DOHH2 (cell line): ENCODE data around the gene CALHM2.

Experiments
- H3F3A ChIP-seq: fragments of 200-600 bp; sonication (generic), shearing (Covaris generic); 2 replicates; pipeline ENCODE4 v1.6.0; 2016; ENCODE audit warnings: antibody characterized with exemption, mild to moderate bottlenecking; ENCODE audit not compliant: control insufficient read depth, insufficient read depth
- H3K27ac ChIP-seq: fragments of 200-600 bp; sonication (generic); 2 replicates; pipeline ENCODE4 v1.5.1; 2014; ENCODE audit warnings: low read depth, mild to moderate bottlenecking, low read length, moderate library complexity
- H3K27me3 ChIP-seq: fragments of 200-600 bp; sonication (generic); 2 replicates; pipeline ENCODE4 v1.6.1; 2014; ENCODE audit warnings: mild to moderate bottlenecking, low read length, mixed read lengths; ENCODE audit not compliant: control insufficient read depth
- H3K36me3 ChIP-seq: fragments of 200-600 bp; sonication (generic); 2 replicates; pipeline ENCODE4 v1.6.1; 2014; ENCODE audit warnings: mild to moderate bottlenecking, low read length, moderate library complexity, mixed read lengths; ENCODE audit not compliant: control insufficient read depth
- H3K4me1 ChIP-seq: fragments of 200-600 bp; sonication (generic); 2 replicates; pipeline ENCODE4 v1.6.1; 2014; ENCODE audit warnings: mild to moderate bottlenecking, low read length, mixed read lengths; ENCODE audit not compliant: control insufficient read depth
- H3K4me2 ChIP-seq: fragments of 200-600 bp; sonication (generic); 2 replicates; pipeline ENCODE4 v1.6.0; 2014; ENCODE audit warnings: mild to moderate bottlenecking, low read length, moderate library complexity
- H3K4me3 ChIP-seq: fragments of 200-600 bp; sonication (generic); 2 replicates; pipeline ENCODE4 v1.5.1; 2014; ENCODE audit warnings: mild to moderate bottlenecking, low read length, mixed read lengths
- H3K79me2 ChIP-seq: fragments of 200-600 bp; sonication (generic); 2 replicates; pipeline ENCODE4 v1.6.1; 2014; ENCODE audit warnings: mild to moderate bottlenecking, low read length, mixed read lengths; ENCODE audit not compliant: control insufficient read depth
- H3K9me2 ChIP-seq: fragments of 200-600 bp; sonication (generic); replicated peaks from 2 replicates; pipeline ENCODE4 v1.6.1; 2014; ENCODE audit warnings: mild to moderate bottlenecking, low read length, mixed read lengths; ENCODE audit not compliant: control insufficient read depth
- H3K9me3 ChIP-seq: fragments of 200-600 bp; sonication (generic); 2 replicates; pipeline ENCODE4 v1.6.1; 2014; ENCODE audit warnings: antibody characterized with exemption, low read length, mixed read lengths; ENCODE audit not compliant: control insufficient read depth, insufficient read depth
- H4K20me1 ChIP-seq: fragments of 200-600 bp; sonication (generic); 2 replicates; pipeline ENCODE4 v1.6.0; 2014; ENCODE audit warnings: low read depth, mild to moderate bottlenecking, antibody characterized with exemption, low read length, moderate library complexity; ENCODE audit not compliant: control insufficient read depth, insufficient read depth
- EZH2phosphoT487 ChIP-seq: fragments of 200-600 bp; sonication (generic); IDR thresholded peaks from 2 replicates; pipeline ENCODE4 v1.6.1; 2017; ENCODE audit warnings: borderline replicate concordance, mild to moderate bottlenecking, antibody characterized with exemption, low read length, moderate library complexity, mixed read lengths
- TF ChIP-seq, protein P1 (sequence below): fragments of 200-600 bp; sonication (generic); IDR thresholded peaks from one replicate; pipeline ENCODE4 v1.5.1; 2014; ENCODE audit warnings: antibody characterized with exemption, mild to moderate bottlenecking, low read depth, low read length; ENCODE audit not compliant: poor library complexity, severe bottlenecking

CALHM2 gene

GRCh38 chr10:103397191-103397825 is 54.9 kb downstream of the CALHM2 start:
- H3K9me3 ChIP-seq: no peaks in the 10 kb centered on the region
- peaks cover 75% of the 10 kb centered on the region for H3K36me3 ChIP-seq
- H4K20me1 ChIP-seq: 0 out of 2 replicates have a peak, but pooled peaks cover 3% of the 10 kb centered on the region
- peak overlapping the region; percentile 37; the same call in 1 of the 2 replicates for H3K27ac ChIP-seq
- no peaks in the 10 kb centered on the region for H3K27me3 ChIP-seq
- peak overlapping the region; percentile 79 for H3K4me2 ChIP-seq
- peaks cover 85% of the 10 kb centered on the region for H3K79me2 ChIP-seq
- H3K4me3 ChIP-seq: peak overlapping the region; percentile 92
- H3K9me2 ChIP-seq: no peaks in the 10 kb centered on the region
- no peak for TF ChIP-seq EZH2phosphoT487
- TF ChIP-seq, protein P1, sequence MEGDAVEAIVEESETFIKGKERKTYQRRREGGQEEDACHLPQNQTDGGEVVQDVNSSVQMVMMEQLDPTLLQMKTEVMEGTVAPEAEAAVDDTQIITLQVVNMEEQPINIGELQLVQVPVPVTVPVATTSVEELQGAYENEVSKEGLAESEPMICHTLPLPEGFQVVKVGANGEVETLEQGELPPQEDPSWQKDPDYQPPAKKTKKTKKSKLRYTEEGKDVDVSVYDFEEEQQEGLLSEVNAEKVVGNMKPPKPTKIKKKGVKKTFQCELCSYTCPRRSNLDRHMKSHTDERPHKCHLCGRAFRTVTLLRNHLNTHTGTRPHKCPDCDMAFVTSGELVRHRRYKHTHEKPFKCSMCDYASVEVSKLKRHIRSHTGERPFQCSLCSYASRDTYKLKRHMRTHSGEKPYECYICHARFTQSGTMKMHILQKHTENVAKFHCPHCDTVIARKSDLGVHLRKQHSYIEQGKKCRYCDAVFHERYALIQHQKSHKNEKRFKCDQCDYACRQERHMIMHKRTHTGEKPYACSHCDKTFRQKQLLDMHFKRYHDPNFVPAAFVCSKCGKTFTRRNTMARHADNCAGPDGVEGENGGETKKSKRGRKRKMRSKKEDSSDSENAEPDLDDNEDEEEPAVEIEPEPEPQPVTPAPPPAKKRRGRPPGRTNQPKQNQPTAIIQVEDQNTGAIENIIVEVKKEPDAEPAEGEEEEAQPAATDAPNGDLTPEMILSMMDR: no peak
- peaks cover 3% of the 10 kb centered on the region; the same call in 1 of the 2 replicates for H3F3A ChIP-seq
- H3K4me1 ChIP-seq: peaks cover 36% of the 10 kb centered on the region

- H3K4me3 ChIP-seq: peak overlapping the region; percentile 92
- peaks cover 76% of the 10 kb centered on the region for H3K36me3 ChIP-seq
- H3F3A ChIP-seq: peaks cover 3% of the 10 kb centered on the region; the same call in 1 of the 2 replicates
- H3K4me1 ChIP-seq: peaks cover 36% of the 10 kb centered on the region
- no peaks in the 10 kb centered on the region for H3K27me3 ChIP-seq
- H3K27ac ChIP-seq: peak overlapping the region; percentile 37
- TF ChIP-seq, protein P1: no peak
- TF ChIP-seq EZH2phosphoT487: no peak
- peaks cover 86% of the 10 kb centered on the region for H3K79me2 ChIP-seq
- H3K9me3 ChIP-seq: no peaks in the 10 kb centered on the region
- no peaks in the 10 kb centered on the region for H3K9me2 ChIP-seq
- 0 out of 2 replicates have a peak, but pooled peaks cover 3% of the 10 kb centered on the region for H4K20me1 ChIP-seq
- peak overlapping the region; percentile 79 for H3K4me2 ChIP-seq
Observed at GRCh38 chr10:103396789-103397087, 55.4 kb downstream of the CALHM2 start.
